Measurements from ENCODE around the gene INTS3. TPM values are rescaled to one million over a fixed set of nuclear protein-coding genes. Genes with fewer than 3 reads are reported as not detected.

The INTS3 gene
- polyA plus RNA-seq, 1 donor from 2014 or later: 29.9 TPM

DNA sequence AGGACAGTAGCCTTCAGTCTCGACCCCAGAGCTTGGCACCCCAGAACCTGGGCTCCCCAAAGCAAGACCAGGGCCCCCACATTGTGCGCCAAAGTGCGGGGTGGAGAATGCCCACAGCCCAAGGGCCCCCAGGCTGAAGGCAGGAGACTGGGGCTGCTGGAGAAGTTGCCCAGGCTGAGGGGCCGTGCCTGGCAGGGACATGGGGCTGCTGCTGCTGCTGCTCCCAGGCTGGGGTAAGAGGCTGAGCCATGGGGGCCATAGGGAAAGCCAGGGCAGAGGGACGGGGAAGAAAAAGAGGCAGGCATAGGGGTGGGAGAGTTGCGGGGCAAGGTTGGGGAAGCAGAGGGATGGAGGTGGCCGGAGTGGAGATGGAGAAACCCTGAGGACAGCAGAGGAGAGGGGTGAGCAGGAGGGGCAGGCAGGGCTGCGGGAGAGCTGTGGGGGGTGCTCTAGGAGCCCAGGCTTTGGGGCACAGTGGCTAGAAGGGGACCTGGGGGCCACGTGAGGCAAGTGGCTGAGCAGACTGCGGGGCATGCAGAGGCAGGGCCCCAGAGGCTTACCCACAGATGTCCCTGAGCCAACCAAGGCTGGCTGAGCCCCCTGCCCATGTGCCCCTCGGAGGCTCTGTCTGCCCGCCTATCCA is 66.2 kb downstream of the INTS3 start:
- Histone ChIP-seq H4K20me1 (ENCODE audit: insufficient read depth) (no peaks in the 10 kb centered on the region), H3K4me3 (ENCODE audit: low read length) (no peak overlapping the region), H3K9ac (ENCODE audit: low read length) (no peak overlapping the region), H3K27me3 (ENCODE audit: insufficient read depth, low read depth, low read length) (no peaks in the 10 kb centered on the region), H3K27ac (ENCODE audit: low read length) (no peak overlapping the region), H3K4me2 (ENCODE audit: low read length) (no peak overlapping the region), H3K9me3 (ENCODE audit: low read length) (no peaks in the 10 kb centered on the region), H3K79me2 (replicated peaks; ENCODE audit: insufficient read depth, low read length) (no peaks in the 10 kb centered on the region), H2AFZ (ENCODE audit: low read depth, low read length) (no peak overlapping the region), H3K9me2 (ENCODE audit: insufficient read depth, low read length) (no peaks in the 10 kb centered on the region), H3F3A (ENCODE audit: insufficient read depth, low read length, poor library complexity, severe bottlenecking) (no peaks in the 10 kb centered on the region), H3K36me3 (ENCODE audit: insufficient read depth, low read length) (no peaks in the 10 kb centered on the region)
- TF ChIP-seq RAD21 (conservative IDR thresholded peaks at IDR 0.05): no peak
- TF ChIP-seq EZH2 (IDR thresholded peaks at IDR 0.05; ENCODE audit: borderline replicate concordance, insufficient read depth, low read length, poor library complexity, severe bottlenecking): no peak
- TF ChIP-seq, protein P1, sequence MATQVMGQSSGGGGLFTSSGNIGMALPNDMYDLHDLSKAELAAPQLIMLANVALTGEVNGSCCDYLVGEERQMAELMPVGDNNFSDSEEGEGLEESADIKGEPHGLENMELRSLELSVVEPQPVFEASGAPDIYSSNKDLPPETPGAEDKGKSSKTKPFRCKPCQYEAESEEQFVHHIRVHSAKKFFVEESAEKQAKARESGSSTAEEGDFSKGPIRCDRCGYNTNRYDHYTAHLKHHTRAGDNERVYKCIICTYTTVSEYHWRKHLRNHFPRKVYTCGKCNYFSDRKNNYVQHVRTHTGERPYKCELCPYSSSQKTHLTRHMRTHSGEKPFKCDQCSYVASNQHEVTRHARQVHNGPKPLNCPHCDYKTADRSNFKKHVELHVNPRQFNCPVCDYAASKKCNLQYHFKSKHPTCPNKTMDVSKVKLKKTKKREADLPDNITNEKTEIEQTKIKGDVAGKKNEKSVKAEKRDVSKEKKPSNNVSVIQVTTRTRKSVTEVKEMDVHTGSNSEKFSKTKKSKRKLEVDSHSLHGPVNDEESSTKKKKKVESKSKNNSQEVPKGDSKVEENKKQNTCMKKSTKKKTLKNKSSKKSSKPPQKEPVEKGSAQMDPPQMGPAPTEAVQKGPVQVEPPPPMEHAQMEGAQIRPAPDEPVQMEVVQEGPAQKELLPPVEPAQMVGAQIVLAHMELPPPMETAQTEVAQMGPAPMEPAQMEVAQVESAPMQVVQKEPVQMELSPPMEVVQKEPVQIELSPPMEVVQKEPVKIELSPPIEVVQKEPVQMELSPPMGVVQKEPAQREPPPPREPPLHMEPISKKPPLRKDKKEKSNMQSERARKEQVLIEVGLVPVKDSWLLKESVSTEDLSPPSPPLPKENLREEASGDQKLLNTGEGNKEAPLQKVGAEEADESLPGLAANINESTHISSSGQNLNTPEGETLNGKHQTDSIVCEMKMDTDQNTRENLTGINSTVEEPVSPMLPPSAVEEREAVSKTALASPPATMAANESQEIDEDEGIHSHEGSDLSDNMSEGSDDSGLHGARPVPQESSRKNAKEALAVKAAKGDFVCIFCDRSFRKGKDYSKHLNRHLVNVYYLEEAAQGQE (IDR thresholded peaks at IDR 0.05; ENCODE audit: borderline replicate concordance): no peak
- no peak for TF ChIP-seq TAF1 (IDR thresholded peaks at IDR 0.05; ENCODE audit: low read depth)
- no peak for TF ChIP-seq POLR2AphosphoS5 (IDR thresholded peaks at IDR 0.05)
- TF ChIP-seq SMC3 (conservative IDR thresholded peaks at IDR 0.05; ENCODE audit: poor library complexity): no peak
- TF ChIP-seq, protein P2, sequence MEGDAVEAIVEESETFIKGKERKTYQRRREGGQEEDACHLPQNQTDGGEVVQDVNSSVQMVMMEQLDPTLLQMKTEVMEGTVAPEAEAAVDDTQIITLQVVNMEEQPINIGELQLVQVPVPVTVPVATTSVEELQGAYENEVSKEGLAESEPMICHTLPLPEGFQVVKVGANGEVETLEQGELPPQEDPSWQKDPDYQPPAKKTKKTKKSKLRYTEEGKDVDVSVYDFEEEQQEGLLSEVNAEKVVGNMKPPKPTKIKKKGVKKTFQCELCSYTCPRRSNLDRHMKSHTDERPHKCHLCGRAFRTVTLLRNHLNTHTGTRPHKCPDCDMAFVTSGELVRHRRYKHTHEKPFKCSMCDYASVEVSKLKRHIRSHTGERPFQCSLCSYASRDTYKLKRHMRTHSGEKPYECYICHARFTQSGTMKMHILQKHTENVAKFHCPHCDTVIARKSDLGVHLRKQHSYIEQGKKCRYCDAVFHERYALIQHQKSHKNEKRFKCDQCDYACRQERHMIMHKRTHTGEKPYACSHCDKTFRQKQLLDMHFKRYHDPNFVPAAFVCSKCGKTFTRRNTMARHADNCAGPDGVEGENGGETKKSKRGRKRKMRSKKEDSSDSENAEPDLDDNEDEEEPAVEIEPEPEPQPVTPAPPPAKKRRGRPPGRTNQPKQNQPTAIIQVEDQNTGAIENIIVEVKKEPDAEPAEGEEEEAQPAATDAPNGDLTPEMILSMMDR (IDR thresholded peaks at IDR 0.05; ENCODE audit: poor library complexity, severe bottlenecking): no peak
- TF ChIP-seq MXI1 (conservative IDR thresholded peaks at IDR 0.05; ENCODE audit: poor library complexity, severe bottlenecking): no peak
- TF ChIP-seq EP300 (conservative IDR thresholded peaks at IDR 0.05; ENCODE audit: poor library complexity, severe bottlenecking): no peak

DNA sequence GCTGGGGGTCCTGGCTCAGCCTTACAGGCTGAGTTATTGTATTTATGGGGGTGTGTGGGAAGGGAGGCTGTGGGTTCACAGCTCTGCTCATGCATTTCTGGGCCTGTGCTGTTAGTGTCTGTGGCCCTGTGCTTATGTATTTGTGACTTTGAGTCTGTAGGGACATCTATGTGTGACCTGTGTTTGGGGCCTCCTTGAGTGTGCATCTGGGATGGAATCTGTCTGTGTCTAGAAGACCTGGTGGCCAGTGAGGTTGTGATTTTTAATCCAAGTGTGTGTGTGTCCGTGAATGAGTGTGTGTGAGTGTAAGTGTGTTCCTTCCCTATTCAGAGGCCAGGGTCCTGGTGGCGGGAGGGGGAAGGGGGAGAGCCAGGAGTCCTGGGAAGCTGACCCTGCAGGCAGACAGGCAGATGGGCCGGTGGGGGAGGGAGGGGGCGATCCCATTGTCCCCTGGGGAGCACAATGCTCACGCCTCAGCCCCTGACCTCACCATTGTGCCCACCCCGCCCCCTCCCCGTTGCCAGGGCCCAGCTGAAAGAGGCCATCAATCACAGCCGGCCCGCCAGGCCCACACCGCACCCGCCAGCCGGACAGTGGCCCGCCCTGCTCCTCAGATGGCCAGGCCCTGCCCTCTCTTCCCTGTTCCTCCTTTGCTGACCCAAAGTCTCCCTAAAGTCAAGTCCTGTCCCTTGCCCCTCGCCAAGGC is 66.9 kb downstream of the INTS3 start:
- no peaks in the 10 kb centered on the region for H3F3A ChIP-seq (ENCODE audit: insufficient read depth, low read length, poor library complexity, severe bottlenecking)
- H3K9me3 ChIP-seq (ENCODE audit: low read length): no peaks in the 10 kb centered on the region
- no peak overlapping the region for H3K4me3 ChIP-seq (ENCODE audit: low read length)
- H3K9ac ChIP-seq (ENCODE audit: low read length): peak overlapping the region; percentile 12
- H3K9me2 ChIP-seq (ENCODE audit: insufficient read depth, low read length): no peaks in the 10 kb centered on the region
- H3K4me2 ChIP-seq (ENCODE audit: low read length): no peak overlapping the region
- no peak for TF ChIP-seq SMC3 (conservative IDR thresholded peaks at IDR 0.05; ENCODE audit: poor library complexity)
- TF ChIP-seq, protein P2 (IDR thresholded peaks at IDR 0.05; ENCODE audit: poor library complexity, severe bottlenecking): no peak
- no peak for TF ChIP-seq POLR2AphosphoS5 (IDR thresholded peaks at IDR 0.05)
- TF ChIP-seq TAF1 (IDR thresholded peaks at IDR 0.05; ENCODE audit: low read depth): no peak
- TF ChIP-seq, protein P1 (IDR thresholded peaks at IDR 0.05; ENCODE audit: borderline replicate concordance): no peak
- no peak for TF ChIP-seq EP300 (conservative IDR thresholded peaks at IDR 0.05; ENCODE audit: poor library complexity, severe bottlenecking)
- H4K20me1 ChIP-seq (ENCODE audit: insufficient read depth): no peaks in the 10 kb centered on the region
- H3K36me3 ChIP-seq (ENCODE audit: insufficient read depth, low read length): no peaks in the 10 kb centered on the region
- no peak overlapping the region for H2AFZ ChIP-seq (ENCODE audit: low read depth, low read length)
- no peaks in the 10 kb centered on the region for H3K79me2 ChIP-seq (replicated peaks; ENCODE audit: insufficient read depth, low read length)
- no peak overlapping the region for H3K27ac ChIP-seq (ENCODE audit: low read length)
- H3K27me3 ChIP-seq (ENCODE audit: insufficient read depth, low read depth, low read length): no peaks in the 10 kb centered on the region
